ENCODE measurements around the gene TNS1.
"Not testable (repeated sequence)": the region's sequence is repeated elsewhere in the genome, so short reads cannot be mapped to it uniquely, and the experiment has no call there.

The TNS1 gene

GRCh38 chr2:218029366-218030360, 26.9 kb upstream of the TNS1 start:
- DNase-seq (ENCODE audit: low read depth in 3 of 3), result no peak

- no peak for DNase-seq (ENCODE audit: low read depth in 3 of 3)
Measured at GRCh38 chr2:218028562-218029348, 26.0 kb upstream of the TNS1 start.

- no peak for DNase-seq (ENCODE audit: low read depth in 3 of 3)
Measured at GRCh38 chr2:218028189-218028495, 25.3 kb upstream of the TNS1 start.

- no peak for DNase-seq (ENCODE audit: low read depth in 3 of 3)
Measured at GRCh38 chr2:218027426-218028188, 24.8 kb upstream of the TNS1 start.

- no peak for DNase-seq (ENCODE audit: low read depth in 3 of 3)
Measured at GRCh38 chr2:218026676-218027425, 24.1 kb upstream of the TNS1 start.

- DNase-seq (ENCODE audit: low read depth in 3 of 3), result no peak
Measured at GRCh38 chr2:218026244-218026643, 23.4 kb upstream of the TNS1 start.

- no peak for DNase-seq (ENCODE audit: low read depth in 3 of 3)
Measured at GRCh38 chr2:218024871-218025270, 22.1 kb upstream of the TNS1 start.

GRCh38 chr2:218024336-218024735, 21.5 kb upstream of the TNS1 start:
- DNase-seq (ENCODE audit: low read depth in 3 of 3), result no peak

GRCh38 chr2:218023636-218024035, 20.8 kb upstream of the TNS1 start:
- DNase-seq (ENCODE audit: low read depth in 3 of 3), result no peak

GRCh38 chr2:218022851-218023530, 20.2 kb upstream of the TNS1 start:
- no peak for DNase-seq (ENCODE audit: low read depth in 3 of 3)

- DNase-seq (ENCODE audit: low read depth in 3 of 3), result no peak
Measured at GRCh38 chr2:218022131-218022850, 19.5 kb upstream of the TNS1 start.

GRCh38 chr2:218021536-218022071, 18.8 kb upstream of the TNS1 start:
- DNase-seq (ENCODE audit: low read depth in 3 of 3), result no peak

- no peak for DNase-seq (ENCODE audit: low read depth in 3 of 3)
Measured at GRCh38 chr2:218020966-218021535, 18.3 kb upstream of the TNS1 start.

- no peak for DNase-seq (ENCODE audit: low read depth in 3 of 3)
Measured at GRCh38 chr2:218020281-218020680, 17.5 kb upstream of the TNS1 start.

GRCh38 chr2:218019411-218020060, 16.7 kb upstream of the TNS1 start:
- no peak for DNase-seq (ENCODE audit: low read depth in 3 of 3)

GRCh38 chr2:218018842-218019125, 16.0 kb upstream of the TNS1 start:
- DNase-seq (ENCODE audit: low read depth in 3 of 3), result not testable (repeated sequence)

- no peak for DNase-seq (ENCODE audit: low read depth in 3 of 3)
Measured at GRCh38 chr2:218017211-218018053, 14.6 kb upstream of the TNS1 start.

GRCh38 chr2:218016810-218017209, 14.0 kb upstream of the TNS1 start:
- DNase-seq (ENCODE audit: low read depth in 3 of 3), result no peak

Measured in stimulated activated CD4-positive, alpha-beta T cell treated with anti-CD3 and anti-CD28 coated beads, TNF-alpha, amount 100 ng/mL, for 48 hours (primary cell).